ENCODE measurements around the gene ZNF770.

GRCh38 chr15:34941185-34941698 is 46.8 kb downstream of the ZNF770 start:
- TF ChIP-seq, protein P1, sequence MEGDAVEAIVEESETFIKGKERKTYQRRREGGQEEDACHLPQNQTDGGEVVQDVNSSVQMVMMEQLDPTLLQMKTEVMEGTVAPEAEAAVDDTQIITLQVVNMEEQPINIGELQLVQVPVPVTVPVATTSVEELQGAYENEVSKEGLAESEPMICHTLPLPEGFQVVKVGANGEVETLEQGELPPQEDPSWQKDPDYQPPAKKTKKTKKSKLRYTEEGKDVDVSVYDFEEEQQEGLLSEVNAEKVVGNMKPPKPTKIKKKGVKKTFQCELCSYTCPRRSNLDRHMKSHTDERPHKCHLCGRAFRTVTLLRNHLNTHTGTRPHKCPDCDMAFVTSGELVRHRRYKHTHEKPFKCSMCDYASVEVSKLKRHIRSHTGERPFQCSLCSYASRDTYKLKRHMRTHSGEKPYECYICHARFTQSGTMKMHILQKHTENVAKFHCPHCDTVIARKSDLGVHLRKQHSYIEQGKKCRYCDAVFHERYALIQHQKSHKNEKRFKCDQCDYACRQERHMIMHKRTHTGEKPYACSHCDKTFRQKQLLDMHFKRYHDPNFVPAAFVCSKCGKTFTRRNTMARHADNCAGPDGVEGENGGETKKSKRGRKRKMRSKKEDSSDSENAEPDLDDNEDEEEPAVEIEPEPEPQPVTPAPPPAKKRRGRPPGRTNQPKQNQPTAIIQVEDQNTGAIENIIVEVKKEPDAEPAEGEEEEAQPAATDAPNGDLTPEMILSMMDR (conservative IDR thresholded peaks at IDR 0.05 in 1 of 2, IDR thresholded peaks at IDR 0.05 in 1 of 2; ENCODE audit: extremely low read depth in 1 of 2, insufficient read depth in 1 of 2, low read depth in 1 of 2, low read length in 2 of 2), result no peak
- no peak for TF ChIP-seq EZH2 (IDR thresholded peaks at IDR 0.05; ENCODE audit: borderline replicate concordance, low read length)

Measured in mammary epithelial cell (primary cell).